ENCODE measurements around the gene MTUS2. TPM values are rescaled to one million over a fixed set of nuclear protein-coding genes. Genes with fewer than 3 reads are reported as not detected.

The MTUS2 gene
- total RNA-seq, 1 experiment from 2014 or later: 0.11 TPM

DNA sequence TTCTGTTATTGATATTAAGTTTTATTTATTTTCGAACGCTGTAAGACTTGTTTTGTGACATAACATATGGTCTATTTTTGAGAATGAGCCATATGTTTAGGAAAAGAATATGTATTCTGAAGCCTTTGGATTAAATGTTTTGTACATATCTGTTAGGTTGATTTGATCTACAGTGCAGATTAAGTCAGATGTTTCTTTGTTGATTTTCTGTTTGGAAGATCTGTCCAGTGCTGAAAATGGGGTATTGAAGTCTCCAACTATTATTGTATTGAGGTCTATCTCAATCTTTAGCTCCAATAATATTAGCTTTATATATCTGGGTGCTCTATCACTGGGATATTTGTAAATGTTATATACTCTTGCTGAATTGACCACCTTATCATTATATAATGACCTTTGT is 97.9 kb downstream of the MTUS2 start:
- intact Hi-C loops (cut with micrococcal nuclease; ENCODE audit: unreplicated experiment): no loop called here

DNA sequence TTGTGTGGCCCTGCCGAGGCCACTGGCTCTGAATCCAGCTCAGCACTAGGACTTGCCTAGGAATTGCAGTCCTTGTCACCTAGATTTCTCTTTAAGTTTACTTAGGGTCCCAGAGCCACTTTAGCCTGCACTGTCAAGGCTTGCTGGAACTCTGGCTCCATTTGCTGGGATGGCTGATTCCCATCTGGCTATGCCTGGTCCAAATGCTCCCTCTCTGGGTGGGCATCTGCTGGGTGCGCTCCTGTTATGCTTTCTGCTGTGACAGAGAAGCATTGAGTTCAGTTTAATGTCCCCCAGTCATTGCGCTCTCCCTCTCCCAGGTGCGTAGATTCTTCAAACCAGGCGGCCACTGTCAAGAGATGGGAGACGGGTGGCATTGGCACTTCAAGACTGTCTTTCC is 102.2 kb downstream of the MTUS2 start:
- Histone ChIP-seq H3K4me1 (ENCODE audit: insufficient read depth, low read length, poor library complexity, severe bottlenecking) (no peaks in the 10 kb centered on the region), H3K36me3 (ENCODE audit: insufficient read depth, low read length, poor library complexity, severe bottlenecking) (no peaks in the 10 kb centered on the region), H3K27ac (ENCODE audit: low read depth, low read length, poor library complexity, severe bottlenecking) (no peak overlapping the region), H3K27me3 (replicated peaks; ENCODE audit: insufficient read depth, low read depth, low read length, poor library complexity) (no peaks in the 10 kb centered on the region), H3K9me3 (ENCODE audit: low read depth, low read length, poor library complexity, severe bottlenecking) (no peaks in the 10 kb centered on the region), H3K4me3 (ENCODE audit: low read depth, low read length, poor library complexity, severe bottlenecking) (no peak overlapping the region)
- CTCF ChIA-PET: no interaction called here
- no peak for TF ChIP-seq EZH2 (IDR thresholded peaks at IDR 0.05; ENCODE audit: borderline replicate concordance, low read depth, low read length, poor library complexity, severe bottlenecking)
- TF ChIP-seq, protein P1, sequence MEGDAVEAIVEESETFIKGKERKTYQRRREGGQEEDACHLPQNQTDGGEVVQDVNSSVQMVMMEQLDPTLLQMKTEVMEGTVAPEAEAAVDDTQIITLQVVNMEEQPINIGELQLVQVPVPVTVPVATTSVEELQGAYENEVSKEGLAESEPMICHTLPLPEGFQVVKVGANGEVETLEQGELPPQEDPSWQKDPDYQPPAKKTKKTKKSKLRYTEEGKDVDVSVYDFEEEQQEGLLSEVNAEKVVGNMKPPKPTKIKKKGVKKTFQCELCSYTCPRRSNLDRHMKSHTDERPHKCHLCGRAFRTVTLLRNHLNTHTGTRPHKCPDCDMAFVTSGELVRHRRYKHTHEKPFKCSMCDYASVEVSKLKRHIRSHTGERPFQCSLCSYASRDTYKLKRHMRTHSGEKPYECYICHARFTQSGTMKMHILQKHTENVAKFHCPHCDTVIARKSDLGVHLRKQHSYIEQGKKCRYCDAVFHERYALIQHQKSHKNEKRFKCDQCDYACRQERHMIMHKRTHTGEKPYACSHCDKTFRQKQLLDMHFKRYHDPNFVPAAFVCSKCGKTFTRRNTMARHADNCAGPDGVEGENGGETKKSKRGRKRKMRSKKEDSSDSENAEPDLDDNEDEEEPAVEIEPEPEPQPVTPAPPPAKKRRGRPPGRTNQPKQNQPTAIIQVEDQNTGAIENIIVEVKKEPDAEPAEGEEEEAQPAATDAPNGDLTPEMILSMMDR (conservative IDR thresholded peaks at IDR 0.05; ENCODE audit: low read depth, low read length): no peak
- no peak for DNase-seq (ENCODE audit: low spot score)
- BruUV-seq (replicated peaks): no TSS peak
- intact Hi-C loops (cut with micrococcal nuclease; ENCODE audit: unreplicated experiment): no loop called here
- POLR2A ChIA-PET (ENCODE audit: low non-redundant PET): no interaction called here

More for the DNA sequence above, 97.9 kb downstream of the MTUS2 start:
- H3K36me3 ChIP-seq (ENCODE audit: insufficient read depth, low read length, poor library complexity, severe bottlenecking): no peaks in the 10 kb centered on the region
- no peaks in the 10 kb centered on the region for H3K27me3 ChIP-seq (replicated peaks; ENCODE audit: insufficient read depth, low read depth, low read length, poor library complexity)
- ChIA-PET CTCF (no interaction called here), POLR2A (ENCODE audit: low non-redundant PET) (no interaction called here)
- BruUV-seq (replicated peaks): no TSS peak
- TF ChIP-seq EZH2 (IDR thresholded peaks at IDR 0.05; ENCODE audit: borderline replicate concordance, low read depth, low read length, poor library complexity, severe bottlenecking): no peak
- TF ChIP-seq, protein P1 (conservative IDR thresholded peaks at IDR 0.05; ENCODE audit: low read depth, low read length): no peak
- no peak overlapping the region for H3K4me3 ChIP-seq (ENCODE audit: low read depth, low read length, poor library complexity, severe bottlenecking)
- no peaks in the 10 kb centered on the region for H3K9me3 ChIP-seq (ENCODE audit: low read depth, low read length, poor library complexity, severe bottlenecking)
- H3K27ac ChIP-seq (ENCODE audit: low read depth, low read length, poor library complexity, severe bottlenecking): no peak overlapping the region
- no peaks in the 10 kb centered on the region for H3K4me1 ChIP-seq (ENCODE audit: insufficient read depth, low read length, poor library complexity, severe bottlenecking)
- DNase-seq (ENCODE audit: low spot score): no peak

DNA sequence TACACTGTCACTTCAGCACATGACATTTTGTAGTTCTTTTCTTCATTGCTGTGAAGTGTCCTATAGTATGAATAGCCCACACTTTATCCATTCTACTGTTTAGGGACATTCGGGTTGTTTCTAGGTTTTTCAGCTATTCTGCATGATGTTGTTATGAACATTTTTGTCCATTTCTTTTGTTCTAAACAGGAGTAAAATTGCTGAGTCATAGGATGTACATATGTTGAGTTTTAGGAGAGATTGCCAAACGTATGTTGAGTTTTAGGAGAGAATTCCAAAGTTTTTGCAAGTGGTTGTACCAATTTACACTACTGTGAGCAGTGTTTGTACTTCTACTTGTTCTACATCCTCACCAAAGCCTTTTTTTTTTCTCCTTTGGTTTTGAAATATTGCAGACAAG is 115.0 kb downstream of the MTUS2 start:
- peaks cover 4% of the 10 kb centered on the region for H3K27me3 ChIP-seq (replicated peaks; ENCODE audit: insufficient read depth, low read depth, low read length, poor library complexity)
- no peaks in the 10 kb centered on the region for H3K4me1 ChIP-seq (ENCODE audit: insufficient read depth, low read length, poor library complexity, severe bottlenecking)
- CTCF ChIA-PET: no interaction called here
- no peak for DNase-seq (ENCODE audit: low spot score)
- no peak overlapping the region for H3K27ac ChIP-seq (ENCODE audit: low read depth, low read length, poor library complexity, severe bottlenecking)
- intact Hi-C loops (cut with micrococcal nuclease; ENCODE audit: unreplicated experiment): no loop called here
- no TSS peak for BruUV-seq (replicated peaks)
- no peak overlapping the region for H3K4me3 ChIP-seq (ENCODE audit: low read depth, low read length, poor library complexity, severe bottlenecking)
- POLR2A ChIA-PET (ENCODE audit: low non-redundant PET): no interaction called here
- H3K9me3 ChIP-seq (ENCODE audit: low read depth, low read length, poor library complexity, severe bottlenecking): no peaks in the 10 kb centered on the region
- no peaks in the 10 kb centered on the region for H3K36me3 ChIP-seq (ENCODE audit: insufficient read depth, low read length, poor library complexity, severe bottlenecking)
- TF ChIP-seq EZH2 (IDR thresholded peaks at IDR 0.05; ENCODE audit: borderline replicate concordance, low read depth, low read length, poor library complexity, severe bottlenecking): no peak
- TF ChIP-seq, protein P1 (conservative IDR thresholded peaks at IDR 0.05; ENCODE audit: low read depth, low read length): no peak
